Lower lobe of right lung (tissue), 2 donors: ENCODE data around the gene P2RX4. TPM values are rescaled to one million over a fixed set of nuclear protein-coding genes. Genes with fewer than 3 reads are reported as not detected.
"Not testable (repeated sequence)": the region's sequence is repeated elsewhere in the genome, so short reads cannot be mapped to it uniquely, and the experiment has no call there.

ENCODE experiments used
- ATAC-seq, 2 donors: fragments of 200-7000 bp; cut with Tn5 transposase; one replicate each; pipeline ENCODE4 v1.9.1; 2020 to 2022; ENCODE audit warnings: mild to moderate bottlenecking in 2 of 2, moderate library complexity in 2 of 2
- DNase-seq: peaks from one replicate; pipeline ENCODE4 v3.0.0-alpha.2; 2020
- H3K27ac ChIP-seq: fragments of 200-600 bp; one replicate; pipeline ENCODE4 v1.8.0; 2022
- H3K27me3 ChIP-seq: fragments of 200-600 bp; one replicate; pipeline ENCODE4 v1.8.0; 2022; ENCODE audit warnings: low read depth
- H3K36me3 ChIP-seq: fragments of 200-600 bp; one replicate; pipeline ENCODE4 v1.8.0; 2022; ENCODE audit warnings: mild to moderate bottlenecking
- H3K4me1 ChIP-seq: fragments of 200-600 bp; one replicate; pipeline ENCODE4 v1.8.0; 2022
- H3K4me3 ChIP-seq: fragments of 200-600 bp; one replicate; pipeline ENCODE4 v1.8.0; 2022; ENCODE audit warnings: mild to moderate bottlenecking
- H3K9me3 ChIP-seq: fragments of 200-600 bp; one replicate; pipeline ENCODE4 v1.8.0; 2022
- CTCF ChIP-seq: fragments of 200-600 bp; IDR thresholded peaks from one replicate; pipeline ENCODE4 v1.8.0; 2022; ENCODE audit warnings: antibody characterized with exemption, mild to moderate bottlenecking
- intact Hi-C: fragments of 100-400 bp; cut with DNase I; formaldehyde crosslinking; loops from one replicate; pipeline ENCODE4 v1.11.0; 2022
- total RNA-seq: library from RNA; stranded (reverse); fragmentation: NEBNext Ultra II Directional; extraction: Animal tissue kit (Norgen Biotek cat#: 25700); gene quantifications from one replicate; pipeline ENCODE4 v1.2.1, GENCODE V29; 2021
- donor health status: DM: no; HTN: yes; CAD: no; lungs with severe emphysema.

The P2RX4 gene
- total RNA-seq, 1 donor from 2014 or later: 65.8 TPM

DNA sequence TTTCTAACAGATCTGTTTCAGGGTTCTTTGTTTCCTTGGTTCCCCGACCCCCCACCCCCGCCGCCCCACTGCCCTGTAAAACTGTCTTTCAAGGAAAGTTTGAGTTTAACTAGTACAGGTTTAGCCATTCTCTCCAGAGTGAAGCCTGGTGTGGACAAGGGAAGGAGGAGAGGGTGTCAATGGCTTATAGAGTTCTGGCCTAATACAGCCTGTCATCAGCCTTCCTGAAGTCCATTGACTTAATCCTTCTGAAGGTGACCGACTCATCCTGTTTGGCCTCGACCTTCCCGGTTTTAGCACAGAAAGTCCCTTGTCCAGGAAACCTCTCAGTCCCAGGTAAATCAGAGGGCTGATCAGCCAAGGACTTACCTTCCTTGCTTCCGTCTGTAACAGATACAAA, 11.0 kb upstream of the P2RX4 start:
- ATAC-seq (no peak), DNase-seq (no peak)
- H3K27ac ChIP-seq: no peak overlapping the region
- H3K4me1 ChIP-seq: no peaks in the 10 kb centered on the region
- H3K27me3 ChIP-seq: no peaks in the 10 kb centered on the region
- H3K36me3 ChIP-seq: no peaks in the 10 kb centered on the region
- no peaks in the 10 kb centered on the region for H3K9me3 ChIP-seq
- TF ChIP-seq CTCF: no peak
- intact Hi-C loops: no loop called here
- H3K4me3 ChIP-seq: no peak overlapping the region

GRCh38 chr12:121201140-121201539, 8.8 kb upstream of the P2RX4 start:
- H3K4me3 ChIP-seq, H3K4me1 ChIP-seq, DNase-seq, intact Hi-C loops, H3K27ac ChIP-seq, H3K27me3 ChIP-seq, H3K9me3 ChIP-seq, ATAC-seq, H3K36me3 ChIP-seq: not testable (repeated sequence)

- no peak overlapping the region for H3K27ac ChIP-seq
- H3K36me3 ChIP-seq: no peaks in the 10 kb centered on the region
- intact Hi-C loops: no loop called here
- H3K4me3 ChIP-seq: no peak overlapping the region
- no peaks in the 10 kb centered on the region for H3K27me3 ChIP-seq
- DNase-seq (no peak), ATAC-seq (no peak)
- H3K9me3 ChIP-seq: no peaks in the 10 kb centered on the region
- no peaks in the 10 kb centered on the region for H3K4me1 ChIP-seq
- TF ChIP-seq CTCF: no peak
Measured at GRCh38 chr12:121202407-121203355, 7.2 kb upstream of the P2RX4 start.

DNA sequence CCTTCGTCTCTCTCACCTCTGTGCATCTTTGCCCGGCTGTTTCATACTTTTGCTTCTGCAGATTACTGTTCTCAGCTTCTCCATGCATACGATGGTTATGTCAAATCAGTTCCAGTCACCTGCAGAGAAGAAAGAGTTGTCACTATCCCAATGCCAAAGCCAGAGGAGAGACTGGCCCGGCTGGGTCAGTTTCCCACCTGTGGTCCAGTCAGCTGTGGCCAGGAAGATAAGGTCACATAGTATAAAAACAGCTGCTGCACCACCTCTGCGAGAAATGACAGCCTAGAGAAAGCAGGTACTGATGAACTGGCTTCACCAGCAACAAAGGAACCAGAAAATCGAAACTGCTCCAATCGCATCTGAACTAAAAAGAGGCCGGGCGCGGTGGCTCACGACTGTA, 6.4 kb upstream of the P2RX4 start:
- Histone ChIP-seq H3K9me3 (no peaks in the 10 kb centered on the region), H3K27me3 (no peaks in the 10 kb centered on the region), H3K4me3 (no peak overlapping the region), H3K36me3 (no peaks in the 10 kb centered on the region), H3K4me1 (no peaks in the 10 kb centered on the region), H3K27ac (no peak overlapping the region)
- intact Hi-C loops: no loop called here
- no peak for DNase-seq
- no peak for ATAC-seq
- TF ChIP-seq CTCF: no peak

GRCh38 chr12:121205491-121205890, 4.4 kb upstream of the P2RX4 start:
- Histone ChIP-seq H3K4me3 (no peak overlapping the region), H3K9me3 (no peaks in the 10 kb centered on the region), H3K27me3 (no peaks in the 10 kb centered on the region), H3K27ac (no peak overlapping the region), H3K36me3 (no peaks in the 10 kb centered on the region), H3K4me1 (peaks cover under 1% of the 10 kb centered on the region)
- TF ChIP-seq CTCF: no peak
- intact Hi-C loops: no loop called here
- DNase-seq (no peak), ATAC-seq (no peak)

DNA sequence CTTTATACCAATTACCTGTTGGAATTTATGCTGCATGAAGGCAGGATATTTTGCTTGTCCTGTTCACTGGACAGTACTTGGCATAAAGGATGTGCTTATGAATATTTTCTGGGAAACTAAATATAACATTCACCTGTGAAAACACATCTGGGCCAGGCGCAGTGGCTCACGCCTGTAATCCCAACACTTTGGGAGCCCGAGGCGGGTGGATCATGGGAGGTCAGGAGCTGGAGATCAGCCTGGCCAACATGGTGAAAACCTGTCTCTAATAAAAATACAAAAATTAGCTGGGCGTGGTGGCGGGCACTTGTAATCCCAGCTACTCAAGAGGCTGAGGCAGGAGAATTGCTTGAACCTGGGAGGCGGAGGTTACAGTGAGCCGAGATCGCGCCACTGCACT, 1.4 kb upstream of the P2RX4 start:
- H3K27me3 ChIP-seq, H3K36me3 ChIP-seq, H3K27ac ChIP-seq, H3K9me3 ChIP-seq, intact Hi-C loops, ATAC-seq, DNase-seq, H3K4me3 ChIP-seq: not testable (repeated sequence)
- H3K4me1 ChIP-seq: peaks cover 19% of the 10 kb centered on the region
